ENCODE data around the gene DGKB.
"Not testable (repeated sequence)": the region's sequence is repeated elsewhere in the genome, so short reads cannot be mapped to it uniquely, and the experiment has no call there.

DGKB gene

GRCh38 chr7:14279065-14279871 is 623.3 kb downstream of the DGKB start:
- not testable (repeated sequence) for H3K27me3 ChIP-seq (ENCODE audit: control insufficient read depth, insufficient read depth, low read length); H3K27ac ChIP-seq (ENCODE audit: low read length); H3K9me3 ChIP-seq (ENCODE audit: control insufficient read depth, low read depth, low read length); H3K36me3 ChIP-seq (ENCODE audit: control insufficient read depth, low read depth, low read length); H3K4me1 ChIP-seq (ENCODE audit: control insufficient read depth, low read depth, low read length)
- peak overlapping the region; percentile 54 for H3K9ac ChIP-seq (ENCODE audit: low read length)
- peak overlapping the region; percentile 56 for H3K4me3 ChIP-seq (ENCODE audit: low read length)

GRCh38 chr7:14275356-14275755 is 627.2 kb downstream of the DGKB start:
- Histone ChIP-seq H3K4me3 (ENCODE audit: low read length) (no peak overlapping the region), H3K9ac (ENCODE audit: low read length) (no peak overlapping the region), H3K9me3 (ENCODE audit: control insufficient read depth, low read depth, low read length) (no peaks in the 10 kb centered on the region), H3K36me3 (ENCODE audit: control insufficient read depth, low read depth, low read length) (no peaks in the 10 kb centered on the region), H3K27me3 (ENCODE audit: control insufficient read depth, insufficient read depth, low read length) (no peaks in the 10 kb centered on the region), H3K27ac (ENCODE audit: low read length) (no peak overlapping the region), H3K4me1 (ENCODE audit: control insufficient read depth, low read depth, low read length) (peaks cover 9% of the 10 kb centered on the region)

- H3K4me3 ChIP-seq (ENCODE audit: low read length) = no peak overlapping the region
- H3K4me1 ChIP-seq (ENCODE audit: control insufficient read depth, low read depth, low read length) = peaks cover 5% of the 10 kb centered on the region
- no peaks in the 10 kb centered on the region for H3K36me3 ChIP-seq (ENCODE audit: control insufficient read depth, low read depth, low read length)
- H3K9ac ChIP-seq (ENCODE audit: low read length) = no peak overlapping the region
- H3K27me3 ChIP-seq (ENCODE audit: control insufficient read depth, insufficient read depth, low read length) = no peaks in the 10 kb centered on the region
- no peaks in the 10 kb centered on the region for H3K9me3 ChIP-seq (ENCODE audit: control insufficient read depth, low read depth, low read length)
- no peak overlapping the region for H3K27ac ChIP-seq (ENCODE audit: low read length)
Observed at GRCh38 chr7:14271441-14271840, 631.1 kb downstream of the DGKB start.

GRCh38 chr7:14270099-14270498 is 632.5 kb downstream of the DGKB start:
- Histone ChIP-seq H3K27me3 (ENCODE audit: control insufficient read depth, insufficient read depth, low read length) (no peaks in the 10 kb centered on the region), H3K9ac (ENCODE audit: low read length) (no peak overlapping the region), H3K9me3 (ENCODE audit: control insufficient read depth, low read depth, low read length) (no peaks in the 10 kb centered on the region), H3K27ac (ENCODE audit: low read length) (no peak overlapping the region), H3K4me1 (ENCODE audit: control insufficient read depth, low read depth, low read length) (peaks cover 5% of the 10 kb centered on the region), H3K4me3 (ENCODE audit: low read length) (no peak overlapping the region), H3K36me3 (ENCODE audit: control insufficient read depth, low read depth, low read length) (no peaks in the 10 kb centered on the region)

GRCh38 chr7:14260011-14260410 is 642.5 kb downstream of the DGKB start:
- Histone ChIP-seq H3K27me3 (ENCODE audit: control insufficient read depth, insufficient read depth, low read length) (no peaks in the 10 kb centered on the region), H3K4me1 (ENCODE audit: control insufficient read depth, low read depth, low read length) (no peaks in the 10 kb centered on the region), H3K4me3 (ENCODE audit: low read length) (no peak overlapping the region), H3K36me3 (ENCODE audit: control insufficient read depth, low read depth, low read length) (no peaks in the 10 kb centered on the region), H3K9me3 (ENCODE audit: control insufficient read depth, low read depth, low read length) (no peaks in the 10 kb centered on the region), H3K9ac (ENCODE audit: low read length) (no peak overlapping the region), H3K27ac (ENCODE audit: low read length) (no peak overlapping the region)

GRCh38 chr7:14258861-14259260 is 643.7 kb downstream of the DGKB start:
- no peaks in the 10 kb centered on the region for H3K27me3 ChIP-seq (ENCODE audit: control insufficient read depth, insufficient read depth, low read length)
- no peaks in the 10 kb centered on the region for H3K9me3 ChIP-seq (ENCODE audit: control insufficient read depth, low read depth, low read length)
- no peaks in the 10 kb centered on the region for H3K36me3 ChIP-seq (ENCODE audit: control insufficient read depth, low read depth, low read length)
- H3K4me3 ChIP-seq (ENCODE audit: low read length) = no peak overlapping the region
- H3K9ac ChIP-seq (ENCODE audit: low read length) = no peak overlapping the region
- no peak overlapping the region for H3K27ac ChIP-seq (ENCODE audit: low read length)
- H3K4me1 ChIP-seq (ENCODE audit: control insufficient read depth, low read depth, low read length) = no peaks in the 10 kb centered on the region

- Histone ChIP-seq H3K4me1 (ENCODE audit: control insufficient read depth, low read depth, low read length) (no peaks in the 10 kb centered on the region), H3K9me3 (ENCODE audit: control insufficient read depth, low read depth, low read length) (no peaks in the 10 kb centered on the region), H3K27me3 (ENCODE audit: control insufficient read depth, insufficient read depth, low read length) (no peaks in the 10 kb centered on the region), H3K9ac (ENCODE audit: low read length) (no peak overlapping the region), H3K36me3 (ENCODE audit: control insufficient read depth, low read depth, low read length) (no peaks in the 10 kb centered on the region), H3K27ac (ENCODE audit: low read length) (no peak overlapping the region), H3K4me3 (ENCODE audit: low read length) (no peak overlapping the region)
Observed at GRCh38 chr7:14258441-14258840, 644.1 kb downstream of the DGKB start.

GRCh38 chr7:14252458-14252857 is 650.1 kb downstream of the DGKB start:
- Histone ChIP-seq H3K36me3 (ENCODE audit: control insufficient read depth, low read depth, low read length) (no peaks in the 10 kb centered on the region), H3K9me3 (ENCODE audit: control insufficient read depth, low read depth, low read length) (no peaks in the 10 kb centered on the region), H3K4me3 (ENCODE audit: low read length) (no peak overlapping the region), H3K27me3 (ENCODE audit: control insufficient read depth, insufficient read depth, low read length) (no peaks in the 10 kb centered on the region), H3K9ac (ENCODE audit: low read length) (no peak overlapping the region), H3K27ac (ENCODE audit: low read length) (no peak overlapping the region), H3K4me1 (ENCODE audit: control insufficient read depth, low read depth, low read length) (peaks cover 6% of the 10 kb centered on the region)

- H3K4me3 ChIP-seq (ENCODE audit: low read length) = no peak overlapping the region
- H3K9me3 ChIP-seq (ENCODE audit: control insufficient read depth, low read depth, low read length) = no peaks in the 10 kb centered on the region
- no peaks in the 10 kb centered on the region for H3K36me3 ChIP-seq (ENCODE audit: control insufficient read depth, low read depth, low read length)
Observed at GRCh38 chr7:14242175-14242574, 660.4 kb downstream of the DGKB start.

GRCh38 chr7:14236834-14237233 is 665.7 kb downstream of the DGKB start:
- H3K27me3 ChIP-seq (ENCODE audit: control insufficient read depth, insufficient read depth, low read length) = no peaks in the 10 kb centered on the region
- no peak overlapping the region for H3K9ac ChIP-seq (ENCODE audit: low read length)
- H3K36me3 ChIP-seq (ENCODE audit: control insufficient read depth, low read depth, low read length) = no peaks in the 10 kb centered on the region
- H3K4me1 ChIP-seq (ENCODE audit: control insufficient read depth, low read depth, low read length) = peaks cover 3% of the 10 kb centered on the region
- H3K9me3 ChIP-seq (ENCODE audit: control insufficient read depth, low read depth, low read length) = no peaks in the 10 kb centered on the region
- no peak overlapping the region for H3K4me3 ChIP-seq (ENCODE audit: low read length)
- H3K27ac ChIP-seq (ENCODE audit: low read length) = no peak overlapping the region

More at GRCh38 chr7:14242175-14242574, 660.4 kb downstream of the DGKB start:
- Histone ChIP-seq H3K9ac (ENCODE audit: low read length) (no peak overlapping the region), H3K27me3 (ENCODE audit: control insufficient read depth, insufficient read depth, low read length) (no peaks in the 10 kb centered on the region), H3K27ac (ENCODE audit: low read length) (no peak overlapping the region), H3K4me1 (ENCODE audit: control insufficient read depth, low read depth, low read length) (no peaks in the 10 kb centered on the region)

- Histone ChIP-seq H3K27ac (ENCODE audit: low read length) (no peak overlapping the region), H3K4me3 (ENCODE audit: low read length) (no peak overlapping the region), H3K36me3 (ENCODE audit: control insufficient read depth, low read depth, low read length) (no peaks in the 10 kb centered on the region), H3K27me3 (ENCODE audit: control insufficient read depth, insufficient read depth, low read length) (no peaks in the 10 kb centered on the region), H3K4me1 (ENCODE audit: control insufficient read depth, low read depth, low read length) (peaks cover 3% of the 10 kb centered on the region), H3K9ac (ENCODE audit: low read length) (no peak overlapping the region), H3K9me3 (ENCODE audit: control insufficient read depth, low read depth, low read length) (no peaks in the 10 kb centered on the region)
Observed at GRCh38 chr7:14235056-14235455, 667.5 kb downstream of the DGKB start.

- Histone ChIP-seq H3K27me3 (ENCODE audit: control insufficient read depth, insufficient read depth, low read length) (no peaks in the 10 kb centered on the region), H3K9ac (ENCODE audit: low read length) (no peak overlapping the region), H3K36me3 (ENCODE audit: control insufficient read depth, low read depth, low read length) (no peaks in the 10 kb centered on the region), H3K9me3 (ENCODE audit: control insufficient read depth, low read depth, low read length) (no peaks in the 10 kb centered on the region), H3K4me1 (ENCODE audit: control insufficient read depth, low read depth, low read length) (peaks cover 3% of the 10 kb centered on the region), H3K27ac (ENCODE audit: low read length) (no peak overlapping the region), H3K4me3 (ENCODE audit: low read length) (no peak overlapping the region)
Observed at GRCh38 chr7:14233868-14234369, 668.6 kb downstream of the DGKB start.
